CD14-positive monocyte (primary cell): ENCODE data around the gene PAQR8. TPM values are rescaled to one million over a fixed set of nuclear protein-coding genes. Genes with fewer than 3 reads are reported as not detected.

Experiments
- DNase-seq, 3 donors: peaks; one replicate each; pipeline ENCODE4 v3.0.0-alpha.2; 2011 to 2022
- H2AFZ ChIP-seq: 2 replicates; pipeline ENCODE4 v1.6.0; 2012; ENCODE audit warnings: mild to moderate bottlenecking, low read depth, low read length, inconsistent platforms; ENCODE audit not compliant: insufficient read depth, poor library complexity, severe bottlenecking
- H3K27ac ChIP-seq, 2 donors: 1 replicate in 1 of 2; 2 replicates in 1 of 2; pipeline ENCODE4 v1.5.1; 2012 to 2013; ENCODE audit warnings: low read length in 2 of 2, control low read depth in 1 of 2, inconsistent platforms in 1 of 2, low read depth in 1 of 2, mild to moderate bottlenecking in 1 of 2
- H3K27me3 ChIP-seq, 2 donors: one replicate each; pipeline versions ENCODE4 v1.6.0 to v1.6.1; 2011 to 2013; ENCODE audit warnings: low read length in 2 of 2; ENCODE audit not compliant: control insufficient read depth in 2 of 2, insufficient read depth in 2 of 2
- H3K36me3 ChIP-seq, 2 donors: replicated peaks in 1 of 2; 1 replicate in 1 of 2; 2 replicates in 1 of 2; pipeline versions ENCODE4 v1.5.1 to v1.6.1; 2012 to 2013; ENCODE audit warnings: low read length in 2 of 2, control low read depth in 1 of 2, inconsistent platforms in 1 of 2, mild to moderate bottlenecking in 1 of 2; ENCODE audit not compliant: insufficient read depth in 2 of 2, control insufficient read depth in 1 of 2
- H3K4me1 ChIP-seq, 2 donors: 1 replicate in 1 of 2; 2 replicates in 1 of 2; pipeline versions ENCODE4 v1.5.1 to v1.6.1; 2012 to 2013; ENCODE audit warnings: low read length in 2 of 2, control low read depth in 1 of 2, inconsistent platforms in 1 of 2, mild to moderate bottlenecking in 1 of 2, moderate library complexity in 1 of 2; ENCODE audit not compliant: insufficient read depth in 2 of 2, control insufficient read depth in 1 of 2
- H3K4me2 ChIP-seq: replicated peaks from 2 replicates; pipeline ENCODE3; 2012; ENCODE audit warnings: low read length, moderate library complexity, mild to moderate bottlenecking; ENCODE audit not compliant: poor library complexity, severe bottlenecking; ENCODE audit errors: extremely low read depth
- H3K4me3 ChIP-seq, 3 experiments: fragments of 200-600 bp in 1 of 3; sonication (generic) in 1 of 3; replicated peaks in 1 of 3; 1 replicate in 2 of 3; 2 replicates in 1 of 3; pipeline ENCODE4 v1.5.1; 2011 to 2013; ENCODE audit warnings: low read length in 3 of 3, mild to moderate bottlenecking in 3 of 3, control low read depth in 2 of 3, low read depth in 2 of 3, inconsistent platforms in 1 of 3, moderate library complexity in 1 of 3
- H3K79me2 ChIP-seq: 2 replicates; pipeline ENCODE4 v1.6.0; 2012; ENCODE audit warnings: mild to moderate bottlenecking, control low read depth, inconsistent platforms, low read length, moderate library complexity; ENCODE audit not compliant: insufficient read depth
- H3K9ac ChIP-seq: 2 replicates; pipeline ENCODE4 v1.6.0; 2017; ENCODE audit warnings: low read length, mild to moderate bottlenecking; ENCODE audit not compliant: insufficient read depth, poor library complexity, severe bottlenecking
- H3K9me3 ChIP-seq, 2 donors: replicated peaks in 1 of 2; 1 replicate in 1 of 2; 2 replicates in 1 of 2; pipeline versions ENCODE4 v1.5.1 to v1.6.1; 2012 to 2013; ENCODE audit warnings: low read length in 2 of 2, control low read depth in 1 of 2; ENCODE audit not compliant: control insufficient read depth in 1 of 2, insufficient read depth in 1 of 2
- H4K20me1 ChIP-seq: 2 replicates; pipeline ENCODE4 v1.6.0; 2012; ENCODE audit warnings: mild to moderate bottlenecking, low read length, control low read depth, moderate library complexity; ENCODE audit not compliant: insufficient read depth
- H3K27ac Mint-ChIP-seq, 7 donors: one replicate each; pipeline ENCODE4 v1.8.0; 2020; ENCODE audit warnings: mild to moderate bottlenecking in 7 of 7, mixed read lengths in 7 of 7, moderate library complexity in 6 of 7, inconsistent platforms in 2 of 7
- H3K27me3 Mint-ChIP-seq, 3 donors: one replicate each; pipeline ENCODE4 v1.8.0; 2021 to 2022; ENCODE audit warnings: low read depth in 3 of 3, mild to moderate bottlenecking in 3 of 3, mixed read lengths in 3 of 3, moderate library complexity in 3 of 3, inconsistent platforms in 1 of 3
- H3K36me3 Mint-ChIP-seq, 2 donors: one replicate each; pipeline ENCODE4 v1.8.0; 2020; ENCODE audit warnings: mixed read lengths in 2 of 2, inconsistent platforms in 1 of 2, mild to moderate bottlenecking in 1 of 2
- H3K4me1 Mint-ChIP-seq: one replicate; pipeline ENCODE4 v1.8.0; 2020; ENCODE audit warnings: mild to moderate bottlenecking, mixed read lengths
- H3K4me3 Mint-ChIP-seq, 2 donors: one replicate each; pipeline ENCODE4 v1.8.0; 2020; ENCODE audit warnings: mild to moderate bottlenecking in 2 of 2, mixed read lengths in 2 of 2, moderate library complexity in 1 of 2
- H3K9me3 Mint-ChIP-seq, 7 donors: one replicate each; pipeline ENCODE4 v1.8.0; 2020 to 2022; ENCODE audit warnings: mixed read lengths in 7 of 7, mild to moderate bottlenecking in 6 of 7, moderate library complexity in 6 of 7, inconsistent platforms in 2 of 7
- CTCF ChIP-seq: fragments of 200-600 bp; IDR thresholded peaks from one replicate; pipeline ENCODE4 v1.8.0; 2022; ENCODE audit warnings: antibody characterized with exemption, mild to moderate bottlenecking
- WGBS: methylation state at CpG from one replicate; pipeline ENCODE4 v1.1.5; 2013; ENCODE audit warnings: missing lambda C conversion rate; ENCODE audit not compliant: insufficient coverage; 5-methylcytosine and 5-hydroxymethylcytosine counted together
- intact Hi-C, 2 donors: fragments of 100-400 bp; cut with micrococcal nuclease; formaldehyde crosslinking; loops; one replicate each; pipeline versions ENCODE4 v1.15.0 to v1.15.1; 2023
- polyA plus RNA-seq, 3 donors: library from polyadenylated mRNA; depleted of rRNA in 1 of 3; unstranded in 2 of 3; stranded (reverse) in 1 of 3; fragments of 300-500 nt in 2 of 3; fragments of >200 nt in 1 of 3; fragmentation: Illumina TruSeq in 2 of 3; gene quantifications; 1 replicate in 2 of 3; 2 replicates in 1 of 3; pipeline ENCODE4 v1.2.3, GENCODE V29; 2012 to 2021

Gene PAQR8
- polyA plus RNA-seq, 3 donors: 2.4 to 17.4 (median 6.8) TPM

- DNase-seq: no peak
- no peaks in the 10 kb centered on the region for H3K79me2 ChIP-seq
- Mint-ChIP-seq H3K4me3 (no peak overlapping the region), H3K36me3 (no peaks in the 10 kb centered on the region), H3K27ac (no peak overlapping the region), H3K4me1 (peaks cover 28% of the 10 kb centered on the region), H3K9me3 (no peaks in the 10 kb centered on the region), H3K27me3 (peaks cover 1 to 2% (median 2%) of the 10 kb centered on the region in 3 donors)
- TF ChIP-seq CTCF: no peak
- intact Hi-C loops: no loop called here
- H4K20me1 ChIP-seq: no peaks in the 10 kb centered on the region
- no peaks in the 10 kb centered on the region for H3K27me3 ChIP-seq
- no peak overlapping the region for H3K9ac ChIP-seq
- no peak overlapping the region for H3K4me3 ChIP-seq
- 100% methylated on average over 1 of the region's 6 CpGs for WGBS
- no peak overlapping the region for H3K4me2 ChIP-seq
- no peaks in the 10 kb centered on the region for H3K9me3 ChIP-seq
- no peak overlapping the region for H2AFZ ChIP-seq
- H3K36me3 ChIP-seq: no peaks in the 10 kb centered on the region
- H3K4me1 ChIP-seq: peaks cover 9 to 11% of the 10 kb centered on the region in 2 donors
- no peak overlapping the region for H3K27ac ChIP-seq
These were observed 24.9 kb upstream of the PAQR8 start for GRCh38 chr6:52336919-52337561.

- 83% methylated on average over 1 of the region's 5 CpGs for WGBS
- H3K27me3 ChIP-seq: no peaks in the 10 kb centered on the region
- H3K9ac ChIP-seq: no peak overlapping the region
- H3K4me1 ChIP-seq: peaks cover 13 to 14% of the 10 kb centered on the region in 2 donors
- peak overlapping the region; percentile 11 for H2AFZ ChIP-seq
- Mint-ChIP-seq H3K4me3 (no peak overlapping the region), H3K9me3 (no peaks in the 10 kb centered on the region), H3K27me3 (peaks cover 0 to 2% (median 1%) of the 10 kb centered on the region in 3 donors), H3K4me1 (peaks cover 32% of the 10 kb centered on the region), H3K27ac (no peak overlapping the region), H3K36me3 (no peaks in the 10 kb centered on the region)
- H3K9me3 ChIP-seq: no peaks in the 10 kb centered on the region
- no peak overlapping the region for H3K4me3 ChIP-seq
- H3K27ac ChIP-seq: no peak overlapping the region
- DNase-seq: no peak
- intact Hi-C loops: no loop called here
- no peak overlapping the region for H3K4me2 ChIP-seq
- no peak for TF ChIP-seq CTCF
- H4K20me1 ChIP-seq: no peaks in the 10 kb centered on the region
- H3K79me2 ChIP-seq: no peaks in the 10 kb centered on the region
- H3K36me3 ChIP-seq: no peaks in the 10 kb centered on the region
These were observed 24.2 kb upstream of the PAQR8 start for GRCh38 chr6:52337633-52338290.
